Endothelial cell of umbilical vein (primary cell): Measurements from ENCODE around the gene TNFSF13. TPM values are rescaled to one million over a fixed set of nuclear protein-coding genes. Genes with fewer than 3 reads are reported as not detected.

Experiments
- BruUV-seq: library from RNA; stranded (reverse); fragments of 400-500 nt; replicated peaks from 2 replicates; lab custom pipeline; 2021; lab: Mats Ljungman, UMichigan
- CTCF ChIA-PET: fragments of 300-600, 350-600 bp; sonication (Branson Sonifier 250); formaldehyde crosslinking; loops from one replicate; lab custom pipeline; 2021; ENCODE audit warnings: antibody characterized with exemption, inconsistent platforms; lab: Charles Lee
- POLR2A ChIA-PET: fragments of 300-600, 350-600 bp; sonication (Branson Sonifier 250); formaldehyde crosslinking; loops from one replicate; lab custom pipeline; 2021; ENCODE audit warnings: antibody characterized with exemption, inconsistent platforms; lab: Charles Lee
- DNase-seq: peaks from one replicate; pipeline ENCODE4 v3.0.0-alpha.2; 2011; ENCODE audit warnings: low read depth, low spot score
- FAIRE-seq: peaks from 2 replicates; lab custom pipeline; 2011; peaks lifted over from hg19 to GRCh38; lab: Jason Lieb, UNC
- H2AFZ ChIP-seq: 2 replicates; pipeline ENCODE4 v1.6.0; 2012; ENCODE audit warnings: low read depth, low read length, control low read depth, inconsistent platforms
- H3K27ac ChIP-seq: 2 replicates; pipeline ENCODE4 v1.5.1; 2011; ENCODE audit warnings: low read depth, mild to moderate bottlenecking, control low read depth, low read length, moderate library complexity; ENCODE audit not compliant: insufficient read depth
- H3K27me3 ChIP-seq, 2 experiments: 2 replicates each; pipeline versions ENCODE4 v1.6.0 to v1.6.1; 2011; ENCODE audit warnings: low read length in 2 of 2, mixed read lengths in 1 of 2; ENCODE audit not compliant: control insufficient read depth in 2 of 2, insufficient read depth in 2 of 2
- H3K36me3 ChIP-seq, 2 experiments: 2 replicates in 1 of 2; 3 replicates in 1 of 2; pipeline ENCODE4 v1.5.1; 2011; ENCODE audit warnings: low read length in 2 of 2, mild to moderate bottlenecking in 1 of 2, moderate library complexity in 1 of 2; ENCODE audit not compliant: control insufficient read depth in 2 of 2, insufficient read depth in 2 of 2; ENCODE audit errors: extremely low read depth in 1 of 2
- H3K4me1 ChIP-seq: 3 replicates; pipeline ENCODE4 v1.5.1; 2011; ENCODE audit warnings: mild to moderate bottlenecking, low read length; ENCODE audit not compliant: control insufficient read depth, insufficient read depth; ENCODE audit errors: extremely low read depth
- H3K4me2 ChIP-seq: 2 replicates; pipeline ENCODE4 v1.6.1; 2011; ENCODE audit warnings: low read length, control low read depth, mixed read lengths; ENCODE audit not compliant: insufficient read depth
- H3K4me3 ChIP-seq, 3 experiments: fragments of 200-600 bp in 1 of 3; sonication (generic), shearing (Covaris generic) in 1 of 3; replicated peaks in 1 of 3; 2 replicates each; pipeline ENCODE4 v1.5.1; 2011 to 2016; ENCODE audit warnings: control low read depth in 3 of 3, low read length in 3 of 3, mild to moderate bottlenecking in 2 of 3, inconsistent platforms in 1 of 3, low read depth in 1 of 3, moderate library complexity in 1 of 3; ENCODE audit not compliant: insufficient read depth in 1 of 3
- H3K79me2 ChIP-seq: 2 replicates; pipeline ENCODE4 v1.6.0; 2012; ENCODE audit warnings: low read length, inconsistent platforms; ENCODE audit not compliant: control insufficient read depth, insufficient read depth
- H3K9ac ChIP-seq: replicated peaks from 2 replicates; pipeline ENCODE3; 2011; ENCODE audit warnings: low read length, control low read depth; ENCODE audit not compliant: insufficient read depth; ENCODE audit errors: extremely low read depth
- H3K9me1 ChIP-seq: replicated peaks from 3 replicates; pipeline ENCODE4 v1.6.0; 2011; ENCODE audit warnings: mild to moderate bottlenecking, low read length; ENCODE audit not compliant: control insufficient read depth, insufficient read depth; ENCODE audit errors: extremely low read depth
- H3K9me3 ChIP-seq: replicated peaks from 2 replicates; pipeline ENCODE4 v1.5.1; 2012; ENCODE audit warnings: low read length, inconsistent platforms; ENCODE audit not compliant: control insufficient read depth, insufficient read depth
- H4K20me1 ChIP-seq: replicated peaks from 2 replicates; pipeline ENCODE3; 2011; ENCODE audit warnings: mild to moderate bottlenecking, low read length; ENCODE audit not compliant: control insufficient read depth, insufficient read depth; ENCODE audit errors: extremely low read depth
- EZH2 ChIP-seq: IDR thresholded peaks from 2 replicates; pipeline ENCODE4 v1.6.1; 2012; ENCODE audit warnings: borderline replicate concordance, low read depth, mild to moderate bottlenecking, moderate library complexity, low read length, inconsistent platforms; ENCODE audit not compliant: severe bottlenecking
- FOS ChIP-seq: IDR thresholded peaks from 2 replicates; pipeline ENCODE4 v1.6.1; 2011; ENCODE audit warnings: mild to moderate bottlenecking, low read length, moderate library complexity, borderline replicate concordance; ENCODE audit not compliant: insufficient read depth
- GATA2 ChIP-seq: IDR thresholded peaks from 2 replicates; pipeline ENCODE4 v1.7.0; 2011; ENCODE audit warnings: low read depth, mild to moderate bottlenecking, moderate library complexity, mixed read lengths, low read length; ENCODE audit not compliant: insufficient read length, insufficient read depth
- JUN ChIP-seq: IDR thresholded peaks from 2 replicates; pipeline ENCODE4 v1.6.1; 2011; ENCODE audit warnings: borderline replicate concordance, low read depth; ENCODE audit not compliant: insufficient read length, insufficient read depth
- MYC ChIP-seq: IDR thresholded peaks from one replicate; pipeline ENCODE4 v1.6.1; 2011; ENCODE audit warnings: mild to moderate bottlenecking, low read depth, low read length
- POLR2A ChIP-seq: IDR thresholded peaks from 2 replicates; pipeline ENCODE4 v1.6.1; 2012; ENCODE audit warnings: low read depth, mild to moderate bottlenecking, control low read depth, low read length
- POLR2AphosphoS5 ChIP-seq: IDR thresholded peaks from 2 replicates; pipeline ENCODE4 v1.6.1; 2012; ENCODE audit warnings: low read depth, mild to moderate bottlenecking, control low read depth, low read length, moderate library complexity; ENCODE audit not compliant: insufficient read depth
- dilution Hi-C: fragments of 300-500 bp; cut with MboI; formaldehyde crosslinking; loops from one replicate; pipeline ENCODE4 v1.15.0; 2019; ENCODE audit warnings: low sequenced_read_pairs; ENCODE audit not compliant: extremely low pct_ligation_motif_present
- intact Hi-C: fragments of 100-400 bp; cut with micrococcal nuclease; formaldehyde crosslinking; loops from one replicate; pipeline ENCODE4 v1.10.0; 2022
- polyA plus RNA-seq, 4 experiments: library from polyadenylated mRNA; depleted of rRNA in 3 of 4; stranded (reverse) in 3 of 4; unstranded in 1 of 4; fragments of >200 nt; gene quantifications; 2 replicates each; pipeline versions ENCODE4 v1.2.1 to v1.2.3, GENCODE V29; 2011 to 2012; ENCODE audit warnings: missing spikeins in 1 of 4
- total RNA-seq: library from RNA; stranded (reverse); gene quantifications from 2 replicates; pipeline ENCODE4 v1.2.3, GENCODE V29; 2021
- TF ChIP-seq, protein P1 (sequence below): IDR thresholded peaks from 2 replicates; pipeline ENCODE4 v1.6.1; 2011; ENCODE audit not compliant: insufficient read depth, insufficient read length
- TF ChIP-seq, protein P2 (sequence below), 2 donors: IDR thresholded peaks; 1 replicate in 1 of 2; 2 replicates in 1 of 2; pipeline ENCODE4 v1.5.1; 2011; ENCODE audit warnings: low read length in 2 of 2, mild to moderate bottlenecking in 2 of 2, moderate library complexity in 2 of 2, control low read depth in 1 of 2, inconsistent platforms in 1 of 2, low read depth in 1 of 2; ENCODE audit not compliant: insufficient read depth in 1 of 2; ENCODE audit errors: extremely low read depth in 1 of 2

TNFSF13 gene
- total and polyA plus RNA-seq, 2 donors (not counting 3 experiments of a cell fraction or from before 2014, with no cell fraction given) = 3.6 to 5.4 TPM

DNA sequence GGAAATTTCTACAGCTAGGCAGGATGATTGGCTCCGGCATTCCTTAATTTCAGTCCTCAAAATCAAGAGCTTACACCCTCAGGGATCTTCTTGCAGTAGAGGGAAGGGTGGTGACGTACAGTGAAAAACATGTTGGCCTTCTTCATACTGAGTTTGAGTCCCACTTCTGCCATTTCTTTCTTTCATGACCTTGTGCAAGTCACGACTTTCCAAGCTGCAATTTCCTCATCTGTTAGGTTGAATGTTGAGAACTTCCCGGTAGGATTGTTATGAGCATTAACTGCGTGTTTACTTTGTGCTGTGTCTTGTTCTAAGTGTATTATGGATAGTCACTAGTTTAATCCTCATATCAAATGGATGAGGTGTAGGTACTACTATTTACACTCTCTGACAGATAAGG is 11.0 kb downstream of the TNFSF13 start:
- peaks cover 11 to 37% of the 10 kb centered on the region in 2 experiments for H3K36me3 ChIP-seq
- BruUV-seq = no TSS peak
- TF ChIP-seq FOS (no peak), GATA2 (no peak), POLR2A (no peak), POLR2AphosphoS5 (no peak), MYC (no peak), JUN (no peak), EZH2 (no peak)
- TF ChIP-seq, protein P1, sequence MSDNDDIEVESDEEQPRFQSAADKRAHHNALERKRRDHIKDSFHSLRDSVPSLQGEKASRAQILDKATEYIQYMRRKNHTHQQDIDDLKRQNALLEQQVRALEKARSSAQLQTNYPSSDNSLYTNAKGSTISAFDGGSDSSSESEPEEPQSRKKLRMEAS = no peak
- TF ChIP-seq, protein P2, sequence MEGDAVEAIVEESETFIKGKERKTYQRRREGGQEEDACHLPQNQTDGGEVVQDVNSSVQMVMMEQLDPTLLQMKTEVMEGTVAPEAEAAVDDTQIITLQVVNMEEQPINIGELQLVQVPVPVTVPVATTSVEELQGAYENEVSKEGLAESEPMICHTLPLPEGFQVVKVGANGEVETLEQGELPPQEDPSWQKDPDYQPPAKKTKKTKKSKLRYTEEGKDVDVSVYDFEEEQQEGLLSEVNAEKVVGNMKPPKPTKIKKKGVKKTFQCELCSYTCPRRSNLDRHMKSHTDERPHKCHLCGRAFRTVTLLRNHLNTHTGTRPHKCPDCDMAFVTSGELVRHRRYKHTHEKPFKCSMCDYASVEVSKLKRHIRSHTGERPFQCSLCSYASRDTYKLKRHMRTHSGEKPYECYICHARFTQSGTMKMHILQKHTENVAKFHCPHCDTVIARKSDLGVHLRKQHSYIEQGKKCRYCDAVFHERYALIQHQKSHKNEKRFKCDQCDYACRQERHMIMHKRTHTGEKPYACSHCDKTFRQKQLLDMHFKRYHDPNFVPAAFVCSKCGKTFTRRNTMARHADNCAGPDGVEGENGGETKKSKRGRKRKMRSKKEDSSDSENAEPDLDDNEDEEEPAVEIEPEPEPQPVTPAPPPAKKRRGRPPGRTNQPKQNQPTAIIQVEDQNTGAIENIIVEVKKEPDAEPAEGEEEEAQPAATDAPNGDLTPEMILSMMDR (IDR thresholded peaks at IDR 0.05; ENCODE audit: extremely low read depth in 1 of 2, insufficient read depth in 1 of 2, low read depth in 1 of 2, low read length in 2 of 2) = no peak
- no peak overlapping the region for H3K27ac ChIP-seq
- dilution Hi-C loops = no loop called here
- CTCF ChIA-PET = interaction anchor here (0.8 to 1.9 kb wide), 4 partner anchors 9 to 56 kb away, joined by 3 to 11 read pairs (median 4); partner anchors contain the start of gene SOX15
- no peaks in the 10 kb centered on the region for H3K27me3 ChIP-seq
- no peak overlapping the region for H2AFZ ChIP-seq
- H3K9ac ChIP-seq = no peak overlapping the region
- no peaks in the 10 kb centered on the region for H4K20me1 ChIP-seq
- no peaks in the 10 kb centered on the region for H3K9me1 ChIP-seq
- no peak for FAIRE-seq
- intact Hi-C loops = no loop called here
- POLR2A ChIA-PET = no interaction called here
- peaks cover 13% of the 10 kb centered on the region for H3K4me1 ChIP-seq
- H3K4me3 ChIP-seq = no peak overlapping the region
- DNase-seq = no peak
- no peaks in the 10 kb centered on the region for H3K9me3 ChIP-seq
- peaks cover 35% of the 10 kb centered on the region for H3K79me2 ChIP-seq
- H3K4me2 ChIP-seq = no peak overlapping the region
